GM21825 (cell line): ENCODE data around the gene CATSPERB.
"Not testable (repeated sequence)": the region's sequence is repeated elsewhere in the genome, so short reads cannot be mapped to it uniquely, and the experiment has no call there.

ENCODE experiments used
- ATAC-seq: cut with Tn5 transposase; IDR thresholded peaks from one replicate; pipeline ENCODE4 v1.9.1; 2021; ENCODE audit warnings: mild to moderate bottlenecking, moderate library complexity; ENCODE audit not compliant: unreplicated experiment

Gene CATSPERB

GRCh38 chr14:91677687-91678086 is 54.2 kb downstream of the CATSPERB start:
- not testable (repeated sequence) for ATAC-seq

GRCh38 chr14:91674911-91675310 is 57.0 kb downstream of the CATSPERB start:
- ATAC-seq: no peak

GRCh38 chr14:91669867-91670266 is 62.0 kb downstream of the CATSPERB start:
- no peak for ATAC-seq

GRCh38 chr14:91667101-91667500 is 64.8 kb downstream of the CATSPERB start:
- not testable (repeated sequence) for ATAC-seq

- no peak for ATAC-seq
Measured at GRCh38 chr14:91660790-91661189, 71.1 kb downstream of the CATSPERB start.

GRCh38 chr14:91654836-91655235 is 77.0 kb downstream of the CATSPERB start:
- ATAC-seq: no peak

- ATAC-seq: no peak
Measured at GRCh38 chr14:91653451-91653850, 78.4 kb downstream of the CATSPERB start.

- no peak for ATAC-seq
Measured at GRCh38 chr14:91649930-91650329, 82.0 kb downstream of the CATSPERB start.

GRCh38 chr14:91647856-91648255 is 84.0 kb downstream of the CATSPERB start:
- no peak for ATAC-seq

GRCh38 chr14:91636604-91637003 is 95.3 kb downstream of the CATSPERB start:
- no peak for ATAC-seq

GRCh38 chr14:91624757-91625156 is 107.1 kb downstream of the CATSPERB start:
- ATAC-seq: no peak

GRCh38 chr14:91614187-91614586 is 117.7 kb downstream of the CATSPERB start:
- no peak for ATAC-seq

GRCh38 chr14:91613459-91614112 is 118.3 kb downstream of the CATSPERB start:
- ATAC-seq: no peak

GRCh38 chr14:91611528-91611927 is 120.4 kb downstream of the CATSPERB start:
- no peak for ATAC-seq

- no peak for ATAC-seq
Measured at GRCh38 chr14:91609161-91609560, 122.7 kb downstream of the CATSPERB start.

GRCh38 chr14:91607322-91608047 is 124.4 kb downstream of the CATSPERB start:
- no peak for ATAC-seq

GRCh38 chr14:91606851-91607250 is 125.0 kb downstream of the CATSPERB start:
- ATAC-seq: no peak

- not testable (repeated sequence) for ATAC-seq
Measured at GRCh38 chr14:91604611-91605010, 127.3 kb downstream of the CATSPERB start.

- no peak for ATAC-seq
Measured at GRCh38 chr14:91599994-91600393, 131.9 kb downstream of the CATSPERB start.

- no peak for ATAC-seq
Measured at GRCh38 chr14:91595736-91596135, 136.2 kb downstream of the CATSPERB start.

- ATAC-seq: not testable (repeated sequence)
Measured at GRCh38 chr14:91593957-91594356, 137.9 kb downstream of the CATSPERB start.

GRCh38 chr14:91586410-91586809 is 145.5 kb downstream of the CATSPERB start:
- ATAC-seq: no peak
